Vagina (tissue), 2 donors: ENCODE data around the gene SLC39A1.

ENCODE experiments used
- CTCF ChIP-seq, 3 experiments: fragments of 450-650 bp in 2 of 3; fragments of 200-600 bp in 1 of 3; sonication (generic) in 1 of 3; IDR thresholded peaks; one replicate each; pipeline ENCODE4 v1.5.1; 2017 to 2019; ENCODE audit warnings: antibody characterized with exemption in 3 of 3, mild to moderate bottlenecking in 2 of 3, moderate library complexity in 2 of 3
- POLR2A ChIP-seq, 2 donors: fragments of 450-650 bp; IDR thresholded peaks; one replicate each; pipeline ENCODE4 v1.6.1; 2017; ENCODE audit warnings: antibody characterized with exemption in 2 of 2, mild to moderate bottlenecking in 2 of 2, moderate library complexity in 2 of 2

GRCh38 chr1:153916297-153916696 is 47.0 kb downstream of the SLC39A1 start:
- TF ChIP-seq CTCF (IDR thresholded peaks at IDR 0.05) = no peak
- TF ChIP-seq POLR2A (IDR thresholded peaks at IDR 0.05) = no peak
